NCI-H1417 treated with DMSO at 0.1 percent for 48 hours (cell line): ENCODE measurements around the gene CHRM2.

Experiments used
- DNase-seq: peaks from one replicate; lab custom pipeline; 2025; lab: John Stamatoyannopoulos, UW

CHRM2 gene

DNA sequence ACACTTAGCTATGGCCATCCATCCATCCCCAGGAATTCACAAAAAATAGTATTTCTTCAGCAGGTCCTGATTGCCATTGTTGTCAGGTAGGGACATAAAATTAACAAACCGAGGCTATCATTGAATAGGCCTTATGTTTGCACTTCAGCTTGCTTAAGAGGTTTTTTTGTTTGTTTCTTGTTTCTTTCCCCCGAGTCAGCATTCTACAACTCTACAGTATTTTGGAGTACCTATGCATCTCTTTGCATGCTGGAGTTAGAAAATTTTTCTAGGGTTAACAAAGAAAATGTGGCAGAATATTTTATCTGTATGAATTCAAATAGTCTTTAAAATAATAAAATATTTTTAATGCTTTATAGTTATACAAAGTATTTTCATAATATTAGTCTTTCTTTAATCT lies 26.3 kb downstream of the CHRM2 start:
- DNase-seq, result no peak

DNA sequence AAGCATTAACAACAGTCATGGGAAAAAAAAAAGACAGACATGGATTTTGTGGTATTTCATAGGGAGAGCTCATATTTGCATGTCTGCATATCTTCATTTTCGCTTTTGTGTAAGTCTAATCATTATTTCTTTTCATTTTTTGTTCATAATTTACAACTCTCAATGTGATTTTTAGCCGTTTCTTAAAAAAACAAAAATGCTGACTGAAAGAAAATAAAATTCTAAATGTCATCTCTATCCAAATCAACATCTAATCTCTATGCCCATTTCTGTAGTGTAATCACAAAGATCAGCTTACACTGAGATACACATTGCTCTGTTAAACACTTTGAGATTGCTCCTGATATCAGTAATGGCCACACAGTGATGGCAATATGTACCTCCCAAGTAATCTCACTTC lies 29.2 kb downstream of the CHRM2 start:
- DNase-seq, result no peak

DNA sequence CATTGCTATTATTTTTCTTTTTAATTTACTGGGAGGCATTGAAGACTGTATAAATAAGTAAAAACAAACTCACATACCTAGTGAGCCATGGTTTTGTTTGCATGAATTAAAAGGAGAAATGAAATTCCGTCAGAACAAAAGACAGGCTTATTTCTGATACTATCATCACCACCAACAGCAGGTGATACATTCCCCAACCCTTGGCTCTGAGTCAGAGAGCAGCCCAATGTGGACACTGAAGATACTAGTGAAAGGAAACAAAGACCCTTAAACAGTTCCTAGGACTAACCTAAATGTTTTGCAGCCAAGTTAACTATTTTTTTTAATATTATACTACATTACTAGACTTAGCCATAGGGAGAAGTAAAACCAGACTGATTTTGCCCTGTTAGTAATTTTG lies 31.6 kb downstream of the CHRM2 start:
- DNase-seq, result no peak

DNA sequence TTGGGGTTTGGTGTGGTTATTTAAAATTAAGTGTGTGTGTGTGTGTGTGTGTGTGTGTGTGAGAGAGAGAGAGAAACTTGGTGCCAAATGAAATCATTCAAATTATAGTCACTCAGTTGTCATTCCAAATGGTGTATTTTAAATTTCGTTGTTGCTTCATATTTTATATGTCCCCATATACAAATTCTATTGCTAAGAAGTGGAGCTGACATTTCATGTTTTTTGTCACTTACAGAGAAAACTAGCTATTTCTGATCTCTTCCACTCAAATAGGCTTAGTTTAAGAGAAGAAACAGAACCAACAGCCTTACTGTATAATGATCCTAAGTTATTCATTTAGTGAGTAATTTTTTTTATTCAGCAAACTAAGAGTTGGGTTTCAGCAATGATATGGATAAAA lies 42.3 kb downstream of the CHRM2 start:
- no peak for DNase-seq

DNA sequence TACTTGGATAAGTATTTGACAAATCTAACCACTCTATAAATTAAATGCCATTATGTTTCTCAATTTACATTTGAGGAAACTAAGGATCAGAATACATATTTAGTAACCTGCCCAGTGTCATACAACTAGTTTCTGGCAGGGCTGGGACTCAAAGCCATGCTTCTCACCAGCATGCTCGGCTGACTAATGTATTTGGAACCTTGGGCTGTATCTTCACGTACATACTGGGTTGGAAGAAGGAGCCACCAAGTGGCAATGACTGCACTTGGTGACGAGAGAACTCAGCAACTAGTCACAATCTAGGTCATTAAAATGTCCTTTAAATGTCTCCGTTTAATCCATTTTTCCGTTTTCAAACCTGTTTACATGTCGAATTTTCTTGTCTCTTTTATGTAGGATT lies 42.9 kb downstream of the CHRM2 start:
- no peak for DNase-seq

DNA sequence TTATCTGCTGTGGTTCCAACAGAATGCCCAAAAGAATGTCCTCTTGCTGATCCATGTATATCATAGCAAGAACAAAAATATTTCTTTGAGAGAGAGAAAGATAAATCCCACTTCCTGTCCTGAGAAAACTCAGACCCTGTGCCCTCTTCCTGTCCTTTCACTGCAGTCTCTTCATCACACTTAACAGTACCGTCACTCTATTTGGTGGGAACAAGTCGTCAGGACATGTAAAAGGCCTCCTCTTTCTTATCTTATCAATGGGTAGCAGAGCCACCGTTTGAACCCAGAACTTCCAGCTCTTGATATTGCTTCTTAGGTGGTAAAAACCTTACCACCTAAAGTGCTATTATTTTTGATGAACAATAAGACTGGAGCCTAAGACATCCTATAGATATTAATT lies 43.9 kb downstream of the CHRM2 start:
- DNase-seq, result no peak

DNA sequence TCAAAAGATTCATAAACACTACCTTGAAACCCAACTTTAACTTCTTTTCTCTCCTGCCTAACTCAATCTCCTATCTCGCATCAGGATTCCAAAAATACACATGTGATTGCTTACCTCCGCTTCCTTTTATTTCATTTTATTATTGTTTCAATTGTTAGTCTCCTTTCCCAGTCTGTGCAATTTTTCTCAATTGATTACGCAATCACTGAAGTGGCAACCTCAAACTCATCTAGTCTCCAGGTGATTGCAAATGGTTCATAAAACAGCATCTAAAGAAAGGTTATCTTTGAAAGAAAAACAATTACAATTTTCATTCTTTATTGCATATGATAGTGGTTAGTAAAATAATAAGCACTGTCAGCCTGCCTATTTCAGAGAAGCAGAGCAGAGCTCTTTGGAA lies 45.6 kb downstream of the CHRM2 start:
- no peak for DNase-seq

DNA sequence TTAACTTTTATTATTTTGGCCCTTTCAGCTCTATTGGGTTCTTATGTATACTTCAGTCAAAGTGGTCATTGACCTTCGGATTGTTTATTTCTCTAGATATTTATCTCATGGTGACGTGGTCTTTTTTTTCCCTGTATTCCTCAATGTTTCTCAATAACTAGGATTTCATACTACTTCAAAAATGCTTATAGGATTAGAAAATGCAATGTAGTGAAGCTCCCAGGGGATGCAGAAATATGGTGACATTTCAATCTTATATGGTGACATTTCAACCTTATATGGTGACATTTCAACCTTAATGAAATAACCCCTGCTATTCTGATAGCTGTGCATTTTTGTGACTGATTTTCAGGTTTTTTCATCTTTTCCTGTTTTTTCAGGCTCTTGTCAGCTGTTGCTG lies 51.4 kb downstream of the CHRM2 start:
- DNase-seq, result no peak

DNA sequence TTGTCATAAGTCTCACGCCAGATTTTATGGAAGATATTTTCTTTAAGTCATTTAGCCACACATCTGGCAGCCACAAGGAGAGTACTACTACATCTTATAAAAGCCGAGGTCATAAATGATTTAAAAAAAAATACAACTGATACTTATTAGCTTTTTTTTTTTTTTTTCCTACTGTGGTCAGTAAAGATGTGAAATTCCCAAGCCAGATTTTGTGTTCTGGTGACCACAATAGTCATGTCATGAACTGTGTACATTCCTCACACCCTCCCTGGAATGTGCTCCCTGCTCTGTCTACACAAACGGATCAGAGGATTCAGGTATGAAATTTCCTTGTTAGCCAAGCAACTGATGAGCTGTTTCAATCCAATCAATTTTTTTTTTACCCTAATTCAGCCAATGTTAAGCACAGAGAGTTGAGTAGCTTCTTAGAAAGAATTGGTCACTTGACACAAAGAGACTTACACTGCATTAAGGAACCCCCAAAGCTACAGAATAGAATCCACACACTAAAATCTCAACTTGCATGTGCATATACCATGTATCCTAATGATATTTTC lies 54.7 kb downstream of the CHRM2 start:
- DNase-seq, result no peak

DNA sequence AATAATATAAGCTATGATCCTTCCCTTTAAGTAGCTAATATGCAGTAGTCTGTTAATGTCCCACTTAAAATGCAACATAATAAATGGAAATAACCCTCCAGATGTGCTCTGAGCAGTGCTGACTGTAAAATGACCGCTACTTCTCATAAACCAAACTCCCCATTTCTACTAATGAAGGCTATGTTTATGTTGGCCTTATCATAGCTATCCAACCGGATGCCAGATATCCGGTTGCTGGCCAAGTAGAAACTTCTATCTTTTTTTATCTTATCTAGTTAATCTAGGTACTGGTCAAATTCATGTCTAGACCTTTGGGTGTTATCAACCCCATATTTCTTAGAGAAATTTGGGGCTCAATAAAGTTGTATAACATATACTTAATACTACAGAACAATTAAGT lies 56.6 kb downstream of the CHRM2 start:
- no peak for DNase-seq

DNA sequence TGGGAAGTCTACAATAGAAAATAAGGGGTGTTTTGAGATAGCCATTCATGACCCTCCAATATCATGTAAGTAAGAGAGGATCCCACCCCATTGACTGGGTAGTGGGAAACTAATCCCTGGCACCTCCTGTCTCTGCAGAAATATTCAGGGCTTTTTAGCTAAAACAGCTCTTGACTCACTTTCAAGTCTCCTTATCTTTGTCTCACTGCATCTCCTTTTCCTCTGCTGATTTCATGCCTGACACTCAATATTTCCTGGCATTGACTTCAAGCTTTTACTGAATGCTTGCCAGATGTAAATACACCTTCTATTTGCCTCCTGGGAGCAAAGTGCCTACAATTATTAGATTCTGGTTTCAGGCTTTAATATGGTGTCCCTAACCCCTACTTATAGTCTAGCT lies 57.1 kb downstream of the CHRM2 start:
- no peak for DNase-seq

DNA sequence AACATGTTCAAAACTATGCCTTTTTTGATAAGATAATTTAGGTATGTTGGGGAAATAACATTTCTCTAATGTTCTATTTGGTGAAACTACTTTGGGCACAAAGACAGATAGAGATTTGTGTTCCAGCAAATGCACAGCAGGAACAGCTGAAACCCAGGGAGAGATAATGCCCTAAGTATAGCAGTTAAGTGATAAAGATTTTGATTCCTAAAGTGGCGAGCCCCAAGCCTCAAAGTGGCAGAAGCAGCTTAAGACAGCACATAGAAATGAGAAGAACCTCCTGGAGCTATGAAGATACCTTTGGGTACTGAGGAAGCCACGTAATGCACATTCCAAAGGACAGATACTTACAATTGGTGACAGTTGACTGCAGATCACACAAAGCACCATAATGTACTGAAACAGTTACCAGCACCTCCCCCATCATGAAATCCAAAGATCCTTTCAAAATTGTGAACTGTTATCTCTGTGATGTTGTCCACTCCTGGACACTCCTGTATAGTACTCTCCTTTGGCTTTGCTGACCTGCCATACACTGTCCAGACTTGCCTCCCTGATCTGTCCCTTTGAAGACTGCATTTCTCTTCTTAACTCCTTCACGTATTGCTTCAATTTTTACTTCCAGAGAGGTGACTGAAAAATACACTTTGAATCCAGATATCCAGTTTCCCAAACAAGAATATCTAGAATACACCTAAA lies 62.9 kb downstream of the CHRM2 start:
- no peak for DNase-seq

DNA sequence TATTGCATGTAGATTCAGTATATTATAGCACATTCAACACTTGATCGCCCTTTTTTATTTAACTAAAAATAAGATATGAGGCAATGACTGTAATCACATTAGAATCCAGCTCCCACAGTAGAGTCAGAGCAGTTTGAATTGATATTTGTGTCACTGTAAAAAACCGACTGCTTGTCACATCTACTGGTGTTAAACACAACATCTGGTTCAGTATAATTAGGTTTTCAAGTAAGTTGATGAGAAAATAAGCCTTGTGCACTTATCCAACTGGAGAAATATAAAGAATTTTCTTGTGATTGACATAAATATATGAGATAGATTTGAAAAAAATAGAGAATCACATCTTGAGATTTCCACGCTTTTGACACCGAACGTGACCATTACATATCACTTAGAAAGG lies 69.0 kb downstream of the CHRM2 start:
- no peak for DNase-seq

DNA sequence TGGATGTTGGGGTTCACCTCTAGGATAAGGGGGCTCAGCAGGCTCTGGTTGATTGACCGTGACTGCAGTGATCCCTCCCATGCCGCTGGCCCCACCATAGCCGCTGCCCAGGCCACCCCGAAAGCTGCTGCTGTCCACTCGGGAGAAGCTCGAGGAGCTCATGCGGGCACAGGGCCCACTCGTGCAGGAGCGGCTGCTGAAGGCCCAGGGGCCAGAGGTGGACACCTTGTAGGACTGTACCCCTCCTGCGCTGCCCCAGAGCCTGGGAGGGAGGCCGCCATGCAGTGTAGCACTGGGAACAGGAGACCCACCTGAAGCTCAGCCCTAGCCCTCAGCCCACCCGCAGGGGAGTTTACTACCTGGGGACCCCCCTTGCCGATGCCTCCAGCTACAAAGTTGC lies 70.0 kb downstream of the CHRM2 start:
- no peak for DNase-seq

DNA sequence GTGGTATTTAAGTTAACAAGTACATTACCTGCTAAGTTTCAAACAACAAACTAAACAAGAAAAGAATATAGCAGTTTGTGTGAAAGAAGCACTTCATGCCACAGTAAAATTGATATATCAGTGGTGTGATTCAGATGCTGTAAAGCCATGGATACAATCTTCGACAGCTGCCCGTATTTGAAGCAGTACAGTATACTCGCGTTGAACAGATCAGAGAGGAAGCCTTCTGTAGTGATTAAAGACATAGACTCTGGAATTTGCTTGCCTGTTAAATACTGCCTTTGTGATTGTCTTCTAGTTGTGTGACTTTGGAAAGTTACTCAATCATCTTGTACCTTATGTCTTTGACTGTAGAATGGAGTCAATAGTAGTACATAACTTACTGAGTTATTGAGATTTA lies 71.7 kb downstream of the CHRM2 start:
- no peak for DNase-seq

DNA sequence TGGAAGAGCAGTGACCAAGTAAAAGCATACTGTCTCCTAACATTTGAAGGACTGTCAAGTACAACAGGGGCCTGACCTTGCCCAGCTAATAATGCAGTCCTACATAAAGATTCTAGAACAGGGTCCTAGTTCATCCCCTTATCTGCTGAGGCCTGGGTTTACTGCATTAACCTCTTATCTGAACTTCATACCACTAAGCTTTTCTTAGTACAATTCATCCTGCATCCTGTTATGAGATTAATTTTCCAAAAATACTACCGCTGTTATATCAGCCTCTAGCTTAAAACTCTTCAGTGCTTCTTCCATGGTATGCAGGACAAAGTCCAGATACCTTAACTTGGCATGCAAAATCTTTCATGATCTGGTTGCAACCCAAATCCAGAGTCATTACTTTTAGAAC lies 72.5 kb downstream of the CHRM2 start:
- no peak for DNase-seq

DNA sequence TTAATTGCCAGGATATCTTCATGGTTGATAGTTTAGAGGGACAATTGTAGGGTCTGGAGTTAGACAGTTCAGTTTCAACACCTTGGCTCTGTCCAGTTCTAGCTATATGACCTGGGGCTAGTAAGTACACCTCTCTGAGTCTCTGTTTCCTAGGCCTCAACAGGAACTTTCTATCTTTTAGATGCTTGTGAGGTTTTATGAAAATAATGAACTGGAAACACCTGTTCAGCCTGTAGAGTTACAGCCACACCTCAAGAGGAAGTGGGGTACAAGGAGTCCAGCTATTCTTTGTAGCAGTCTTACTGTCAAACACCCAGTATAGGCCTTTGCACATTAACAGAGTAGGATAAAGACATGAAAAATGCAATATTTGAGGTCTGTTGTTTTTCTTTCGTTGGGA lies 73.4 kb downstream of the CHRM2 start:
- no peak for DNase-seq

DNA sequence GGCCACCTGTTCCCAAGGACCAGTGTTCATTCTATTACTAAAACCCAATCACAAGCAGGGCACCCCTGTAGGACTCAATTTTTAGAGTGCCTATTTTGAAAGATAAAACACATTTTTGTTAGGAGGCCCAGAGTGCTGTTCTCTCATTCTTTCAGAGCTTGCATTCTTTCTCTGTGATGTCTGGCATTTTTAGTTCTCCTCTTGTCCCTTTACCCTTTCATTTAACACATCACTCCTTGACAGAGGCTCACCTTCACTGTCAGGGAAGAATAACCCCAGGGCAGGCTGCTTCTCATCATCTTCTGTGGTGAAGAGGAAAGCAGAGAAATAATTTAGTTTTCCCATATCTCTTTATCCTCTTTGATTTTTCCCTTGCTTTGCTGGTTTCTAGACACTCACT lies 73.9 kb downstream of the CHRM2 start:
- DNase-seq, result no peak

DNA sequence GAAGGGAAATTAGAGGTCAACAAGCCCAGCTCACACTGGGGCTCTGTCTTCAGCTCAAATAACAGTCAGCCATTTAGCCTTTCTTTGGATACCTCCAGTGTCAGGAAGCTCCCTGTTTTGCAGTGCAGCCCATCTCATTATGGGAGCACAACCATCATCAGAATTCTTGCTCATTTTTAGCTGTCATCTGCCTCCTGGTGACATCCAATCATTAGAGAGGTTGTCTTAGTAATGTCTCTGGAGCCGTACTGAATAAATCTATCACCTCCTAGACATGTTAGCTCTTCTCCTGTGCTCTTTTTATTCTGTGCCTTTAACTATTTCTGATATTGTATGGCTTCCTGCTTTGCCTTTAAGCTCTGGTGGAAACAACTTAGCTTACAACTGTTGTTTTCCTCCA lies 74.5 kb downstream of the CHRM2 start:
- DNase-seq, result no peak

DNA sequence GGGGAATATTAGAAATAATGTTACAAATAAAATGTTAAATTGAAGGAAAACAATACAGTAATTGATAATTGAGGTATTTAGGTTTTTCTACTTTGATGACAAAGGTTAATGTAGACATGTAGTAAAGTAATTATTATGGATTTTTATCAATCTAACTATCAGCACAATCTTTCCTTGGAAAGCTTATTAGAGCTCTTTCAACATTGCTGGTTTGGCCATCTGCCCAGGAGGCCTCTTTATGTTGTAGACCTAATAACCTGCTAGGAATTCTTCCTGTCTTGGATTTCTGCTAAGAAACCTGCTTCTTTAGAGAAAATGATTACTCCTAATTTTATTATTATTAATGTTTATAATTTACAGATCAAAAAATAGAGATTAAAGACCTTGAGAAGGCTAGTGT lies 78.9 kb downstream of the CHRM2 start:
- DNase-seq, result no peak

DNA sequence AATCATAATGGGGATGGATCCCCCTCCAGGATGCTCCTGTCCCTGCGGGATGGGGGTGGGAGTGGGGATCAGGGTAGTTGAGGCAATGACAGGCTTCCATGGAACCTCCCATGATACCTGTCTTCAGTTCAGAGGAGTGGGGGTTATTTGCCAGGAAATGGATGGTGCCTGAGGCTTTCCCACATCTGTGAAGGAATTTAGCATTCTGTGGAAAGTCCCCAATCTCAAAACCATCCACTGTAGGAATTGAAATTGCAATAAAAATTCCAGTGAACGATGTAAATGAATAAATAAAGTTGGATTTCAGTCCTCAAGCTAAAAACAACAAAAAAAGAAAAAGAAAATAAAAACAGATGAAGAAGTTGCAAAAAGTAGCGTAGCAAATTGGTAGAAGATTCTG lies 81.9 kb downstream of the CHRM2 start:
- no peak for DNase-seq

DNA sequence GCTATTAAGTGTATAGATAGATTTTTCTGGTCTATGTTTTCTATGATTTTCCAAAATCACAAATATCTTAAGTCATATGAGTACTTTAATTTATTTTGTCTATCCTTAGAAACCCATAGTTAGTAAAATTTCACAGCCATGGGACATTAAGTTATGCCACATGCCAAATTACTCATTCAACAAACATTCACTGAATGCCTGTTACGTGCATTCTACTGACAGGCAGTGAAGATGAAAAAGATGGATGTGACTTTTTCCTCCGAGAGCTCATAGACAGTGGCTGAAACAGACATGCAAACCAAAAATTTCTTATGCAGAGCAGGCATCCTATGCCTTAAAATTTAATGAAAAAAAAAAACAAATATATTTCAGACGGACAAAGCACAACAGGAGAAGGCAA lies 84.9 kb downstream of the CHRM2 start:
- no peak for DNase-seq

DNA sequence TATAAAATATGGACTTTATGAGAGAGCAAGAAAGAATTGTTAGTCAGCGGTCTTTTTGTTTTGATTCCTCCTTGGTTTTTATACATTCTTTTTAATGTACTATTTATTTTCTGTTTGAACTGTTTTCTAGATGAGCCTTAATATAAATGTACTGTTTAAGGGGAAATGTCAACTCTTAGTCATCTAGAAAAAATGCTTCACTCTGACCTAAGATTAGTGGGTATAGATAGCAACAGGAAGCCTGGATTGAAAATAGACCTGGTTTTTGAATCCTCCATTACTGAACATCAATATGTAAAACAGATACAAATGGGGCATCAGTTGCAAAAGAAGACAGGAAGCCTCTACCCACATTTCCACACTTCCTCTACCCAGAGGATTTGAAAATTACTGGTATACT lies 87.8 kb downstream of the CHRM2 start:
- DNase-seq, result no peak

DNA sequence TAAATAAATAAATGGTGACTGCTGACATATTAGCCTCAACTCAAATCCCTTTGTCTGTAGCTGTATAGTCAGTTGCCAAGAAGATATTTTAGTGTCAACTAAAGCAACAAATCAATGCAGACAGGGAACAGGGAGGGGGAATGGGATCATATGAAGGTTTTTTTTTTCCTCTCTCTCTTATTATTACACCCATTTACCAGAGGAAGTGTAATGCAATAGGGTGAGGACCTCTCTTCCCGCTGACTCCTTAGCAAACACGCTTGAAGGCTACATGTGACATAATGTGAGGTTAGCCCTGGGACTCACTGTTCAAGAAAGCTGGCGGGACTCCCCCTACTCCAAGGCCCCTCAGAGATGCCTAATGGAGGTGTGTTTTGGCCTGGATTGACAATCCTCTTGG lies 88.2 kb downstream of the CHRM2 start:
- DNase-seq, result no peak

DNA sequence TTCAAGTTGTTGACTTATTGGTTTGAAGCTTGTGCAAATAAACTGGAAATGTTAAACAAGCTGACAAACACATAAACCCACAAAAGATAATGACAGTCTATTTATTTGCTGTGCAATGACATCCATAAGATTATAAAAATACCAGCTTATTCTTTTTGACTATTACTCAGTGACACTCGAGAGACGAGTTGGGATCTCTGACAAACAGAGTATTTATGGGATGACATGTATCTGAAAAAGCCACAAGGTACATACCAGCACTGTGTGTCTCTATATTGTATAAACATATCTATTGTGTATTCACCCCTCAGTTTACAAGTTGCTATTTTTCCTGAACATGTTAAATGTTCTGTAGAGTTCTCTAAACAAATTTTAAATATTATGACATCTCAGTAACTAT lies 88.9 kb downstream of the CHRM2 start:
- no peak for DNase-seq
